HEK293 (cell line): ENCODE data around the gene AFF2.

Experiments used
- ZNF16 ChIP-seq: fragments of 450-650 bp; formaldehyde crosslinking; IDR thresholded peaks from 2 replicates; pipeline ENCODE4 v1.5.1; 2016; ENCODE audit warnings: low read depth, missing biosample characterization, missing genetic modification characterization
- ZNF335 ChIP-seq: fragments of 450-650 bp; formaldehyde crosslinking; conservative IDR thresholded peaks from 2 replicates; pipeline ENCODE4 v1.5.1; 2016; ENCODE audit warnings: missing biosample characterization, missing genetic modification characterization
- ZNF510 ChIP-seq: fragments of 450-650 bp; formaldehyde crosslinking; IDR thresholded peaks from 2 replicates; pipeline ENCODE4 v1.5.1; 2018; ENCODE audit warnings: mild to moderate bottlenecking, missing genetic modification characterization, missing biosample characterization; ENCODE audit not compliant: insufficient replicate concordance
- ZNF707 ChIP-seq: fragments of 450-650 bp; formaldehyde crosslinking; IDR thresholded peaks from 2 replicates; pipeline ENCODE4 v1.5.1; 2016; ENCODE audit warnings: missing biosample characterization, missing genetic modification characterization
- TF ChIP-seq, protein P1 (sequence below): fragments of 450-650 bp; formaldehyde crosslinking; IDR thresholded peaks from 2 replicates; pipeline ENCODE4 v1.5.1; 2016; ENCODE audit warnings: missing biosample characterization, missing genetic modification characterization
- TF ChIP-seq, protein P2 (sequence below): fragments of 450-650 bp; formaldehyde crosslinking; IDR thresholded peaks from 2 replicates; pipeline ENCODE4 v1.5.1; 2016; ENCODE audit warnings: missing biosample characterization, missing genetic modification characterization
- TF ChIP-seq, protein P3 (sequence below): IDR thresholded peaks from 2 replicates; pipeline ENCODE4 v1.6.1; 2011; ENCODE audit warnings: mild to moderate bottlenecking, low read depth, low read length, borderline replicate concordance
- TF ChIP-seq, protein P4 (sequence below): fragments of 450-650 bp; formaldehyde crosslinking; IDR thresholded peaks from 2 replicates; pipeline ENCODE4 v1.5.1; 2017; ENCODE audit warnings: missing biosample characterization, missing genetic modification characterization

DNA sequence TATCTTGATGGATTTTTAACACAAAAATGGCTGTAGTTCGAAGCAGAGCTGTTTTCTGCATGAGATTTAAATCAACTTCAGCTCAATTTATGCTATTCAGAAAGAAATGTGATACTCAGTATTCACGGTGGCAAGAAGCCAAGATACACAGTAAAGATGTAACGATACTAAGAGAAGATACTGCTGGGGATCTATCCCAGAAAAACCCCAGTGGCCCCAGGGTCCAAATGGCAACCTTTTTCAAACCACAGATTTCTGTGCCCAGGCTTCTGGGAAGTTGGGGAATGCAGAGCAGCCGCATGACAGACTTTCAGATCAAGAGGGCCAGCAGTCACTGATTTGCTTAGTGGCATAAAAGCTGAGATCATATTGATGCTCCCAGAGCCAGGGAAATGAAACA lies 353.9 kb downstream of the AFF2 start:
- TF ChIP-seq ZNF335 (tag by site-specific recombination) (no peak), ZNF707 (tag by site-specific recombination) (no peak), ZNF16 (tag by site-specific recombination) (no peak), ZNF510 (tag by site-specific recombination) (no peak)
- TF ChIP-seq, protein P1, sequence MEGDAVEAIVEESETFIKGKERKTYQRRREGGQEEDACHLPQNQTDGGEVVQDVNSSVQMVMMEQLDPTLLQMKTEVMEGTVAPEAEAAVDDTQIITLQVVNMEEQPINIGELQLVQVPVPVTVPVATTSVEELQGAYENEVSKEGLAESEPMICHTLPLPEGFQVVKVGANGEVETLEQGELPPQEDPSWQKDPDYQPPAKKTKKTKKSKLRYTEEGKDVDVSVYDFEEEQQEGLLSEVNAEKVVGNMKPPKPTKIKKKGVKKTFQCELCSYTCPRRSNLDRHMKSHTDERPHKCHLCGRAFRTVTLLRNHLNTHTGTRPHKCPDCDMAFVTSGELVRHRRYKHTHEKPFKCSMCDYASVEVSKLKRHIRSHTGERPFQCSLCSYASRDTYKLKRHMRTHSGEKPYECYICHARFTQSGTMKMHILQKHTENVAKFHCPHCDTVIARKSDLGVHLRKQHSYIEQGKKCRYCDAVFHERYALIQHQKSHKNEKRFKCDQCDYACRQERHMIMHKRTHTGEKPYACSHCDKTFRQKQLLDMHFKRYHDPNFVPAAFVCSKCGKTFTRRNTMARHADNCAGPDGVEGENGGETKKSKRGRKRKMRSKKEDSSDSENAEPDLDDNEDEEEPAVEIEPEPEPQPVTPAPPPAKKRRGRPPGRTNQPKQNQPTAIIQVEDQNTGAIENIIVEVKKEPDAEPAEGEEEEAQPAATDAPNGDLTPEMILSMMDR (tag by site-specific recombination), result no peak
- TF ChIP-seq, protein P2, sequence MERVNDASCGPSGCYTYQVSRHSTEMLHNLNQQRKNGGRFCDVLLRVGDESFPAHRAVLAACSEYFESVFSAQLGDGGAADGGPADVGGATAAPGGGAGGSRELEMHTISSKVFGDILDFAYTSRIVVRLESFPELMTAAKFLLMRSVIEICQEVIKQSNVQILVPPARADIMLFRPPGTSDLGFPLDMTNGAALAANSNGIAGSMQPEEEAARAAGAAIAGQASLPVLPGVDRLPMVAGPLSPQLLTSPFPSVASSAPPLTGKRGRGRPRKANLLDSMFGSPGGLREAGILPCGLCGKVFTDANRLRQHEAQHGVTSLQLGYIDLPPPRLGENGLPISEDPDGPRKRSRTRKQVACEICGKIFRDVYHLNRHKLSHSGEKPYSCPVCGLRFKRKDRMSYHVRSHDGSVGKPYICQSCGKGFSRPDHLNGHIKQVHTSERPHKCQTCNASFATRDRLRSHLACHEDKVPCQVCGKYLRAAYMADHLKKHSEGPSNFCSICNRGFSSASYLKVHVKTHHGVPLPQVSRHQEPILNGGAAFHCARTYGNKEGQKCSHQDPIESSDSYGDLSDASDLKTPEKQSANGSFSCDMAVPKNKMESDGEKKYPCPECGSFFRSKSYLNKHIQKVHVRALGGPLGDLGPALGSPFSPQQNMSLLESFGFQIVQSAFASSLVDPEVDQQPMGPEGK, result no peak
- TF ChIP-seq, protein P3, sequence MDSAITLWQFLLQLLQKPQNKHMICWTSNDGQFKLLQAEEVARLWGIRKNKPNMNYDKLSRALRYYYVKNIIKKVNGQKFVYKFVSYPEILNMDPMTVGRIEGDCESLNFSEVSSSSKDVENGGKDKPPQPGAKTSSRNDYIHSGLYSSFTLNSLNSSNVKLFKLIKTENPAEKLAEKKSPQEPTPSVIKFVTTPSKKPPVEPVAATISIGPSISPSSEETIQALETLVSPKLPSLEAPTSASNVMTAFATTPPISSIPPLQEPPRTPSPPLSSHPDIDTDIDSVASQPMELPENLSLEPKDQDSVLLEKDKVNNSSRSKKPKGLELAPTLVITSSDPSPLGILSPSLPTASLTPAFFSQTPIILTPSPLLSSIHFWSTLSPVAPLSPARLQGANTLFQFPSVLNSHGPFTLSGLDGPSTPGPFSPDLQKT, result no peak
- TF ChIP-seq, protein P4, sequence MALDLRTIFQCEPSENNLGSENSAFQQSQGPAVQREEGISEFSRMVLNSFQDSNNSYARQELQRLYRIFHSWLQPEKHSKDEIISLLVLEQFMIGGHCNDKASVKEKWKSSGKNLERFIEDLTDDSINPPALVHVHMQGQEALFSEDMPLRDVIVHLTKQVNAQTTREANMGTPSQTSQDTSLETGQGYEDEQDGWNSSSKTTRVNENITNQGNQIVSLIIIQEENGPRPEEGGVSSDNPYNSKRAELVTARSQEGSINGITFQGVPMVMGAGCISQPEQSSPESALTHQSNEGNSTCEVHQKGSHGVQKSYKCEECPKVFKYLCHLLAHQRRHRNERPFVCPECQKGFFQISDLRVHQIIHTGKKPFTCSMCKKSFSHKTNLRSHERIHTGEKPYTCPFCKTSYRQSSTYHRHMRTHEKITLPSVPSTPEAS (tag by site-specific recombination), result no peak
